SK-N-SH (cell line): ENCODE measurements around the gene CPN1. TPM values are rescaled to one million over a fixed set of nuclear protein-coding genes. Genes with fewer than 3 reads are reported as not detected.

Experiments
- CTCF ChIA-PET: fragments of 300-600, 350-600 bp; formaldehyde crosslinking; extraction: SDS; loops from one replicate; lab custom pipeline; 2021; lab: Yijun Ruan, JAX
- POLR2A ChIA-PET: fragments of 350-600 bp; sonication (Branson Sonifier 250); formaldehyde crosslinking; extraction: SDS; loops from one replicate; lab custom pipeline; 2020; ENCODE audit warnings: antibody characterized with exemption, inconsistent platforms; lab: Yijun Ruan, JAX
- DNase-seq: peaks from one replicate; pipeline ENCODE4 v3.0.0; 2012
- H2AFZ ChIP-seq: fragments of 200-600 bp; sonication (generic); 2 replicates; pipeline ENCODE4 v1.8.1; 2016; ENCODE audit warnings: antibody characterized with exemption, mild to moderate bottlenecking, low read depth
- H3F3A ChIP-seq: fragments of 200-600 bp; sonication (generic); replicated peaks from 2 replicates; pipeline ENCODE3; 2016; ENCODE audit warnings: antibody characterized with exemption, mild to moderate bottlenecking; ENCODE audit not compliant: insufficient read depth
- H3K27ac ChIP-seq, 2 experiments: fragments of 200-500 bp in 1 of 2; fragments of 200-600 bp in 1 of 2; sonication (Bioruptor generic) in 1 of 2; sonication (generic), shearing (Covaris generic) in 1 of 2; 2 replicates each; pipeline versions ENCODE4 v1.5.1 to v1.6.1; 2014 to 2016; ENCODE audit warnings: low read depth in 2 of 2, inconsistent platforms in 1 of 2, low read length in 1 of 2, mild to moderate bottlenecking in 1 of 2, mixed read lengths in 1 of 2
- H3K27me3 ChIP-seq: fragments of 200-600 bp; sonication (generic), shearing (Covaris generic); 2 replicates; pipeline ENCODE4 v1.6.1; 2016; ENCODE audit warnings: mixed run types; ENCODE audit not compliant: insufficient read depth
- H3K36me3 ChIP-seq, 2 experiments: fragments of 200-500 bp in 1 of 2; fragments of 200-600 bp in 1 of 2; sonication (Bioruptor generic) in 1 of 2; sonication (generic) in 1 of 2; replicated peaks in 1 of 2; 2 replicates each; pipeline versions ENCODE3 to v1.5.1; 2014 to 2016; ENCODE audit warnings: low read length in 1 of 2, mild to moderate bottlenecking in 1 of 2; ENCODE audit not compliant: insufficient read depth in 2 of 2, control insufficient read depth in 1 of 2
- H3K4me1 ChIP-seq, 2 experiments: fragments of 200-500 bp in 1 of 2; fragments of 200-600 bp in 1 of 2; sonication (Bioruptor generic) in 1 of 2; sonication (generic), shearing (Covaris generic) in 1 of 2; 2 replicates each; pipeline versions ENCODE4 v1.5.1 to v1.6.1; 2014 to 2016; ENCODE audit warnings: low read depth in 1 of 2, low read length in 1 of 2, mixed run types in 1 of 2; ENCODE audit not compliant: insufficient read depth in 2 of 2, control insufficient read depth in 1 of 2
- H3K4me2 ChIP-seq: fragments of 200-600 bp; sonication (generic), shearing (Covaris generic); 2 replicates; pipeline ENCODE4 v1.6.1; 2017; ENCODE audit warnings: mixed run types
- H3K4me3 ChIP-seq, 2 experiments: fragments of 200-500 bp in 1 of 2; fragments of 200-600 bp in 1 of 2; sonication (Bioruptor generic) in 1 of 2; sonication (generic), shearing (Covaris generic) in 1 of 2; 2 replicates each; pipeline versions ENCODE4 v1.5.1 to v1.8.1; 2014 to 2016; ENCODE audit warnings: low read depth in 2 of 2, inconsistent platforms in 1 of 2, low read length in 1 of 2, mild to moderate bottlenecking in 1 of 2, mixed read lengths in 1 of 2, moderate library complexity in 1 of 2
- H3K79me2 ChIP-seq: fragments of 200-600 bp; sonication (generic); 2 replicates; pipeline ENCODE4 v1.8.1; 2017; ENCODE audit warnings: mild to moderate bottlenecking; ENCODE audit not compliant: insufficient read depth
- H3K9ac ChIP-seq: fragments of 200-600 bp; sonication (generic); 2 replicates; pipeline ENCODE4 v1.6.1; 2017; ENCODE audit warnings: mixed run types
- H3K9me2 ChIP-seq: fragments of 200-600 bp; sonication (generic); 2 replicates; pipeline ENCODE4 v1.6.1; 2017; ENCODE audit warnings: mixed run types
- H3K9me3 ChIP-seq: fragments of 200-600 bp; sonication (generic); 2 replicates; pipeline ENCODE4 v1.6.1; 2017; ENCODE audit warnings: mixed run types, mild to moderate bottlenecking, moderate library complexity
- H4K20me1 ChIP-seq: fragments of 200-600 bp; sonication (generic); 2 replicates; pipeline ENCODE4 v1.6.1; 2017; ENCODE audit warnings: mild to moderate bottlenecking, mixed run types; ENCODE audit not compliant: insufficient read depth
- CHD2 ChIP-seq: fragments of 150-350 bp; IDR thresholded peaks from 2 replicates; pipeline ENCODE4 v1.6.1; 2018; ENCODE audit warnings: low read length; ENCODE audit not compliant: partially characterized antibody
- CTCF ChIP-seq: fragments of 200-600 bp; sonication (generic); IDR thresholded peaks from 2 replicates; pipeline ENCODE4 v1.6.1; 2017; ENCODE audit warnings: antibody characterized with exemption, mild to moderate bottlenecking, moderate library complexity
- EP300 ChIP-seq, 2 experiments: IDR thresholded peaks; 2 replicates each; pipeline versions ENCODE4 v1.4.0 to v1.6.1; 2012; ENCODE audit warnings: borderline replicate concordance in 1 of 2, low read depth in 1 of 2, low read length in 1 of 2
- EZH2phosphoT487 ChIP-seq: fragments of 200-600 bp; sonication (generic); IDR thresholded peaks from 2 replicates; pipeline ENCODE4 v1.6.1; 2017; ENCODE audit warnings: low read depth, mixed run types, mild to moderate bottlenecking, antibody characterized with exemption, moderate library complexity, borderline replicate concordance
- FOSL2 ChIP-seq: IDR thresholded peaks from 2 replicates; pipeline ENCODE4 v1.4.0; 2012; ENCODE audit warnings: low read depth, mild to moderate bottlenecking, moderate library complexity, borderline replicate concordance
- FOXM1 ChIP-seq: IDR thresholded peaks from 2 replicates; pipeline ENCODE4 v1.4.0; 2012; ENCODE audit warnings: low read depth, mild to moderate bottlenecking
- GABPA ChIP-seq: IDR thresholded peaks from 2 replicates; pipeline ENCODE4 v1.4.0; 2012; ENCODE audit warnings: low read depth, mild to moderate bottlenecking
- GATA2 ChIP-seq: sonication (generic); formaldehyde crosslinking; IDR thresholded peaks from 2 replicates; pipeline ENCODE4 v1.5.0; 2020; ENCODE audit warnings: mild to moderate bottlenecking, missing genetic modification reagents
- MAX ChIP-seq: IDR thresholded peaks from 2 replicates; pipeline ENCODE4 v1.4.0; 2012; ENCODE audit warnings: low read depth
- MEF2A ChIP-seq: IDR thresholded peaks from 2 replicates; pipeline ENCODE4 v1.4.0; 2012; ENCODE audit warnings: low read depth, borderline replicate concordance
- POLR2AphosphoS5 ChIP-seq: IDR thresholded peaks from 2 replicates; pipeline ENCODE4 v1.6.1; 2012; ENCODE audit warnings: low read depth, low read length
- RAD21 ChIP-seq: IDR thresholded peaks from 2 replicates; pipeline ENCODE4 v1.6.1; 2012; ENCODE audit warnings: mild to moderate bottlenecking, low read length
- RCOR1 ChIP-seq: fragments of 150-350 bp; IDR thresholded peaks from 2 replicates; pipeline ENCODE4 v1.6.1; 2017; ENCODE audit warnings: antibody characterized with exemption, low read length
- REST ChIP-seq: IDR thresholded peaks from 2 replicates; pipeline ENCODE4 v1.6.1; 2012; ENCODE audit warnings: mild to moderate bottlenecking, low read depth, low read length, moderate library complexity
- RFX5 ChIP-seq: IDR thresholded peaks from 2 replicates; pipeline ENCODE4 v1.6.1; 2012; ENCODE audit warnings: mild to moderate bottlenecking, improper control_type of control experiment, low read length
- SIN3A ChIP-seq: IDR thresholded peaks from 2 replicates; pipeline ENCODE4 v1.6.1; 2012; ENCODE audit warnings: low read depth, mild to moderate bottlenecking, low read length, moderate library complexity, borderline replicate concordance
- SMC3 ChIP-seq: IDR thresholded peaks from 2 replicates; pipeline ENCODE4 v1.6.1; 2012; ENCODE audit warnings: low read depth, low read length, improper control_type of control experiment
- TAF1 ChIP-seq: IDR thresholded peaks from 2 replicates; pipeline ENCODE4 v1.6.1; 2012; ENCODE audit warnings: low read depth, mild to moderate bottlenecking, low read length, moderate library complexity, borderline replicate concordance
- TCF12 ChIP-seq: IDR thresholded peaks from 2 replicates; pipeline ENCODE4 v1.4.0; 2012
- TEAD4 ChIP-seq: IDR thresholded peaks from 2 replicates; pipeline ENCODE4 v1.4.0; 2012; ENCODE audit warnings: mild to moderate bottlenecking, borderline replicate concordance; ENCODE audit not compliant: insufficient read depth
- YY1 ChIP-seq: IDR thresholded peaks from 2 replicates; pipeline ENCODE4 v1.4.0; 2012; ENCODE audit warnings: low read depth, mild to moderate bottlenecking
- WGBS: methylation state at CpG from one replicate; pipeline ENCODE4 v1.1.6; 2017; ENCODE audit warnings: low lambda C conversion rate; 5-methylcytosine and 5-hydroxymethylcytosine counted together
- polyA plus RNA-seq, 3 experiments: library from polyadenylated mRNA; depleted of rRNA; stranded (reverse); fragments of >200 nt; gene quantifications; 2 replicates each; pipeline ENCODE4 v1.2.3, GENCODE V29; 2012
- TF ChIP-seq, protein P1 (sequence below): IDR thresholded peaks from 2 replicates; pipeline ENCODE4; 2012
- TF ChIP-seq, protein P2 (sequence below): IDR thresholded peaks from 2 replicates; pipeline ENCODE4 v1.4.0; 2012; ENCODE audit warnings: low read depth, borderline replicate concordance

Gene CPN1
- polyA plus RNA-seq, 1 of the 3 experiments (the other 2 are of a cell fraction) = not detected

GRCh38 chr10:100072514-100072913 is 9.2 kb downstream of the CPN1 start:
- H3K27ac ChIP-seq = no peak overlapping the region
- no peak for TF ChIP-seq MAX
- no peak for TF ChIP-seq TAF1
- no peak for TF ChIP-seq TCF12
- no peak for TF ChIP-seq MEF2A
- TF ChIP-seq, protein P1, sequence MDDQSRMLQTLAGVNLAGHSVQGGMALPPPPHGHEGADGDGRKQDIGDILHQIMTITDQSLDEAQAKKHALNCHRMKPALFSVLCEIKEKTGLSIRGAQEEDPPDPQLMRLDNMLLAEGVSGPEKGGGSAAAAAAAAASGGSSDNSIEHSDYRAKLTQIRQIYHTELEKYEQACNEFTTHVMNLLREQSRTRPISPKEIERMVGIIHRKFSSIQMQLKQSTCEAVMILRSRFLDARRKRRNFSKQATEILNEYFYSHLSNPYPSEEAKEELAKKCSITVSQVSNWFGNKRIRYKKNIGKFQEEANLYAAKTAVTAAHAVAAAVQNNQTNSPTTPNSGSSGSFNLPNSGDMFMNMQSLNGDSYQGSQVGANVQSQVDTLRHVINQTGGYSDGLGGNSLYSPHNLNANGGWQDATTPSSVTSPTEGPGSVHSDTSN = no peak
- no peak for TF ChIP-seq EP300 (IDR thresholded peaks at IDR 0.05; ENCODE audit: borderline replicate concordance in 1 of 2, low read depth in 1 of 2, low read length in 1 of 2)
- TF ChIP-seq GABPA = no peak
- TF ChIP-seq RFX5 = no peak
- no peak for TF ChIP-seq GATA2
- TF ChIP-seq EZH2phosphoT487 = no peak
- no peak for TF ChIP-seq RAD21
- no peak for TF ChIP-seq SMC3
- TF ChIP-seq FOXM1 = no peak
- no peak for TF ChIP-seq RCOR1
- TF ChIP-seq SIN3A = no peak
- H3K4me3 ChIP-seq = no peak overlapping the region
- H3K4me1 ChIP-seq = no peaks in the 10 kb centered on the region
- H3K9ac ChIP-seq = no peak overlapping the region
- H2AFZ ChIP-seq = no peak overlapping the region
- no peaks in the 10 kb centered on the region for H3F3A ChIP-seq
- H3K4me2 ChIP-seq = no peak overlapping the region
- CTCF ChIA-PET = interaction anchor here (2.2 kb wide), 1 partner anchor 27 kb away, joined by 9 read pairs; no protein-coding TSS in a partner anchor
- no peaks in the 10 kb centered on the region; the same call in 1 of the 2 replicates for H3K27me3 ChIP-seq
- H3K36me3 ChIP-seq = no peaks in the 10 kb centered on the region
- H3K9me3 ChIP-seq = no peaks in the 10 kb centered on the region
- no peaks in the 10 kb centered on the region for H3K79me2 ChIP-seq
- no peaks in the 10 kb centered on the region for H3K9me2 ChIP-seq
- DNase-seq = no peak
- POLR2A ChIA-PET = no interaction called here
- H4K20me1 ChIP-seq = no peaks in the 10 kb centered on the region

GRCh38 chr10:100071529-100071928 is 10.1 kb downstream of the CPN1 start:
- no peaks in the 10 kb centered on the region for H3F3A ChIP-seq
- no peak overlapping the region for H3K4me3 ChIP-seq
- DNase-seq = no peak
- no peak overlapping the region for H3K4me2 ChIP-seq
- 63% methylated on average over 2 of the region's 2 CpGs for WGBS
- no peaks in the 10 kb centered on the region for H3K36me3 ChIP-seq
- no peaks in the 10 kb centered on the region for H4K20me1 ChIP-seq
- ChIA-PET POLR2A (no interaction called here), CTCF (interaction anchor here (2.2 kb wide), 1 partner anchor 26 kb away, joined by 9 read pairs; no protein-coding TSS in a partner anchor)
- no peak overlapping the region for H2AFZ ChIP-seq
- no peaks in the 10 kb centered on the region for H3K79me2 ChIP-seq
- H3K9ac ChIP-seq = no peak overlapping the region
- H3K27me3 ChIP-seq = no peaks in the 10 kb centered on the region; the same call in 1 of the 2 replicates
- no peaks in the 10 kb centered on the region for H3K9me3 ChIP-seq
- no peaks in the 10 kb centered on the region for H3K9me2 ChIP-seq
- no peaks in the 10 kb centered on the region for H3K4me1 ChIP-seq
- no peak overlapping the region for H3K27ac ChIP-seq
- TF ChIP-seq, protein P2, sequence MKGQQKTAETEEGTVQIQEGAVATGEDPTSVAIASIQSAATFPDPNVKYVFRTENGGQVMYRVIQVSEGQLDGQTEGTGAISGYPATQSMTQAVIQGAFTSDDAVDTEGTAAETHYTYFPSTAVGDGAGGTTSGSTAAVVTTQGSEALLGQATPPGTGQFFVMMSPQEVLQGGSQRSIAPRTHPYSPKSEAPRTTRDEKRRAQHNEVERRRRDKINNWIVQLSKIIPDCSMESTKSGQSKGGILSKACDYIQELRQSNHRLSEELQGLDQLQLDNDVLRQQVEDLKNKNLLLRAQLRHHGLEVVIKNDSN = no peak
- TF ChIP-seq FOSL2 (no peak), TEAD4 (no peak), MEF2A (no peak), FOXM1 (no peak), YY1 (no peak), SMC3 (no peak), GABPA (no peak), RAD21 (no peak), CHD2 (no peak), CTCF (no peak), POLR2AphosphoS5 (no peak), REST (no peak)
